Stimulated activated CD8-positive, alpha-beta memory T cell treated with anti-CD3 and anti-CD28 coated beads, Interleukin-7, amount 100 ng/mL, for 4 hours (primary cell): Measurements from ENCODE around the gene NAT14.
"Not testable (repeated sequence)": the region's sequence is repeated elsewhere in the genome, so short reads cannot be mapped to it uniquely, and the experiment has no call there.

ENCODE experiments used
- DNase-seq, 2 donors: peaks; one replicate each; pipeline ENCODE4 v3.0.0-alpha.2; 2020; ENCODE audit warnings: low read depth in 2 of 2

Gene NAT14

DNA sequence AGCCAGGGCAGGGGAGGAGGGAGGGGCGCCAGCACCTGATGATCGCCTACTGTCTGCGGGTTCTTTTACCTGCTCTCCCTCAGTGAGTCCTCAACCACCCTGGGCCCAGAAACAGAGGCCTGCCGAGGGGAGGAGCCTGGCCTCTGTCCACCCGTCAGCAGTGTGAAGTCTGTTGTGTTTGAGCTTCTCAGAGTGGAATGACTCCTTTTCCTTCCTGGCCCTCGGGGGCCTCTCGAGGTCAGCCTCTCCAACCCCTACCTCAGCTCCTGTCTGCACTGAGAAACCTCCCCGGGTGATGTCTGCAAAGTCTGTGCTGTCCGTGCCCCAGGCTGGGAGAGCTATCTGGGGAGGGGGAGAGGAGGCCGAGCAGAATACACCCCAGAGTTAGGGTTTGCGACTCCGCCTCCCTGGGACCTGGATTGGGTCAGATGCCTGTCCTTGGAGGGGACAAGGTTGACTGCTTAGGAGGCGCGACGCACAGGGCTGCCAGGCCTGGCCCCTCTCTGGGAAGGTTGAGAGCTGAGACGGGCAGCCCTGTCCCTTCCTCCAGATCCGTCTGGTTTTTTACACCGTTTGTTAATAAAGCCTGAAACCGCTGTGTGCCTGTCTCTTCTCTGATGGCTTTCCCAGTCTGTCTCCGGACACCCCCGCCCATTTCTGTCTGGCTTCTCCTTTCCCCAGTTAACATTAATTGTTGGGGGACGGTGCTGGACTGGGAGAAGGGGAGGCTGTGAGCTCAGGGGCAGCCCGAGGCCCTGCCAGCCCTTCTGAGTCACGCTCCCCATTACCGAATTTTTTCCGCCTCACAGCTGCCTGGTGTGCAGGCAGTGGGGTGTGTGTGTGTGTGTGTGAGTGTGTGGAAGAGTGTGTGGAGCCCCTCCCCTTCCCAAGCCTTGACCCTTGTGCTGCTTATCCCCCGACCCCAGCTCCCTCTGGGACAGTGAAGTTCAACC lies 2.3 kb downstream of the NAT14 start:
- peak; percentile 17 to 42 for DNase-seq

DNA sequence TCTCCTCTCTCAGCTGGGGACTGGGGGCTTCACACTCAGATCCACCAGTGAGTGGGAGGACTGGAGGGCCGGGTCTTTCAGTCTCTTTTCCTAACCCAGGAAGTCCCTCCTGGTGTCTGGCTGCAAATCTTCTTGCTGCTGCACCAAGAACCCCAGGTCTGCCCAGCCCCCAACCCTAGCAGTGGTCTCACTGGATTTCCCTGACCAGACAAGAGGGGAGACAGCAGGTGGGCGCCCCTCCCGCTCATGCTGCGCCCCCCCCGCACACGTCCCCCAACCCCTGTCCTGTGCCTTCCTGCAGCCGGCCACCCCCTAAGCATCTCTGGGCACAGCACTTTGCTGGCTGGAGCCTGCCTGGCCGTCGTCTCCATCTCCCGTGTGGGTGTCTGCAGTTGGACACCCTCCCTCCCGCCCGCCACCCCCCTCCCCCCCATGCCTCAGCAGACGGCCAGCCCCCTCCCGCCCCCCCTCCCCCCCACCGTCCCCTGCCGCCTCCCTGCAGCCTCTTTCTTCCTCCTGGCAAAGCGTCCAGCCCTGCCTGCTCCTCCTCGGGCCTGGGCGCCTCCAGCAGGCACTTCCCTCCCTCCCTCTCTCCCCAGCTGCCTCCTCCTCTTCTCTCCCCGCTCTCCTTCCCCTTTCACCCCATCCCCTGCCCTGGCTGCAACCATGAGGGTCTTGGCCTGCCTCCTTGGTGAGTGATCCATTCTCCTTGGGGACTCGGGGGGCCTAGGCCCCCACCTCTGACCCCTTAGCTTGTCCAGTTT lies 3.1 kb downstream of the NAT14 start, which contains the start of gene SSC5D:
SSC5D (plus strand) TSS at position 513 of the 764 bp plus-strand sequence; CDS start at position 667, 154 bp downstream.
- no peak for DNase-seq

GRCh38 chr19:55488986-55489710 lies 4.2 kb downstream of the NAT14 start:
- no peak for DNase-seq

DNA sequence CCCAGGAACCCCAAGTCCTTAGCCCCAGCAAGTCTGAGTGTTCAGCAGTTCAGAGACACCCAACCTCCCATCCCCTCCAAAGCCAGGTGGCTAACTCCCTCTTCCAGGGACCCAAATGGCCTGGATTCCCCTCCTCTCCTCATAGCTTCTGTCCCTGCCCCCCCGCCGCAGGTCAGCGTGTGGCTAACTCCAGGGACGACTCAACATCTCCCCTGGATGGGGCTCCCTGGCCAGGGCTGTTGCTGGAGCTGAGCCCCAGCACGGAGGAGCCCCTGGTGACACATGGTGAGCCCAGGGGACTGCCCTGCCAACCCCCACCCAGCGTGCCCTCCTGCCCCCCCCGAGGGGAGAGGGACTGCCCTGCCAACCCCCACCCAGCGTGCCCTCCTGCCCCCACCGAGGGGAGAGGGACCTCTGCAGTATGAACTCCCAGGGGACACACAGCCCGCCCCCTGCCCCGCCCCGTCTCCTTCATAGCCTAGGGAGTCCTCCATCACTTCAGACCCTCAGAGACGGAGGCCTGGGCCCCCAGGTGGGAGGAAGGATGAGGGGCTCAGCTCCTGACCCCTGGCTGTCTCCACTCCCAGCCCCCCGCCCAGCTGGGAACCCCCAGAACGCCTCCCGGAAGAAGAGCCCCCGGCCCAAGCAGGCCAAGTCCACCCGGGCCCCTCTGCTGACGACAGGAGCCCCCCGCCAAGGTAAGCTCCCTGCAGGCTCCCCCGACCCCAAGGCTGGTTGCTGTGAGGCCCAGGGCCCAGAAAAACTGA lies 4.9 kb downstream of the NAT14 start:
- DNase-seq: no peak

DNA sequence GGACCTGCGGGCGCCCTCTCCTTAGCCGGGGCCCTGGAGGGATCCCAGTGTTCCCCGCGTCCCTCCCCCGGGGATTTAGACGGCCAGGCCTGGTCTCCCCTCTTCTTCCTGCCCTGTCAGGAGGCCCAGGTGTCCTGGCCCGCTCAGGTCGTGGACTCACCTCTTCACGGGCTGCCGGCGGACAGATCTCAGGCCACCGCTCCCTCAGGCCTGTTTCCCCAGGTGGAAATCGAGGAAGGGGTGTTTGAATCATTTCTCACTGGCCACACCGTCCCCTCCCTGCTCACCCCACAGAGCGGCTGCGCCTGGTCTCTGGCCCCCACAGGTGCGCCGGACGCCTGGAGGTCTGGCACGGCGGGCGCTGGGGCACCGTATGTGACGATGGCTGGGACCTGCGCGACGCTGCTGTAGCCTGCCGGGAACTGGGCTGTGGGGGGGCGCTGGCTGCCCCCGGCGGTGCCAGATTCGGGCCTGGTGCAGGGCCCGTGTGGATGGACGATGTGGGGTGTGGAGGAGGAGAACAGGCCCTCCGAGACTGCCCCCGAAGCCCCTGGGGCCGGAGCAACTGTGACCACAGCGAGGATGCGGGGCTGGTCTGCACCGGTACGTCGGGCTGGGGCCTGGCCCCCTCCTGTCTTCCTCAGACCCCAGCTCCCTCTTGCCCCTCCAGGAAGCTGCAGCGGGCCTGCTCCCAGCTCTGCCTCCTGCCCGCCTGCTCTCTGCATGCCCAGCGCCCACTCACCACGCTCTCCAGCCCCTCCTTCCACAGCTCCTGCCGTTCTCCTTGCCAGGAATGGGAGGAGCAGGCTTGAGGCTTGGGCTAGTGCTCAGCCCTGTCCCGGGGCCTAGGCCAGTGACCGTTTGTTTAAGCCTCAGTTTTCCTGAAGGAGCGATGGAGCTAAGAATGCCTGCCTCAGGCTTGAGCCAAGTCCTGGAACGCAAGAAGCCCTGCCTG lies 5.8 kb downstream of the NAT14 start:
- no peak for DNase-seq

- no peak for DNase-seq
These were observed 6.8 kb downstream of the NAT14 start for GRCh38 chr19:55491546-55492360.

GRCh38 chr19:55492362-55492944 lies 7.5 kb downstream of the NAT14 start:
- DNase-seq: no peak

DNA sequence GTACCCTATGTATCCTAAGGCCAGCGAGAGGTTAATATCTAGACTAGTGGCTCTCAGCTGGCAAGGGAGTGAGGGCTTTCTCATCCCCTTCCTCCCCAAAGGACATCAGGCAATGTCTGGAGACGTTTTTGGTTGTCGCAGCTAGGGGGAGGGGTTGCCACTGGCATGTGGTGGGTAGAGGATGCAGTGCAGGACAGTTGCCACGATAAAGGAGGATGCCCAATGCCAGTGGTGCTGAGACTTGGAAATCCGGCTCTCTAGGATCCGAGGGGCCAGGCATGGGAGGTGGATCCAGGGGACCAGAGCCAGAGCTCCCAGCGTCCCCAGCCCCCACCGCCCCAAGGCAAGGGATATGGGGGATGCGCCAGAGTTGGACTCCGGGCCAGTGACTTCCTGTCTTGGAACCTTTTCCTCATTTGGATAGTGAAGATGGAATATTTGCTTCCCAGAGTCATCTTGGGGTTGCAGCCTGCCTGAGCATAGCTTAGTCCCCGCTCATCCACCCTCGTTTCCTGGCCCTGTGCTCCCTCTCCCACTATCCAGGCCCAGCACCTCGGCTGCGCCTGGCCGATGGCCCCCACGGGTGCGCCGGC lies 8.2 kb downstream of the NAT14 start:
- no peak for DNase-seq

DNA sequence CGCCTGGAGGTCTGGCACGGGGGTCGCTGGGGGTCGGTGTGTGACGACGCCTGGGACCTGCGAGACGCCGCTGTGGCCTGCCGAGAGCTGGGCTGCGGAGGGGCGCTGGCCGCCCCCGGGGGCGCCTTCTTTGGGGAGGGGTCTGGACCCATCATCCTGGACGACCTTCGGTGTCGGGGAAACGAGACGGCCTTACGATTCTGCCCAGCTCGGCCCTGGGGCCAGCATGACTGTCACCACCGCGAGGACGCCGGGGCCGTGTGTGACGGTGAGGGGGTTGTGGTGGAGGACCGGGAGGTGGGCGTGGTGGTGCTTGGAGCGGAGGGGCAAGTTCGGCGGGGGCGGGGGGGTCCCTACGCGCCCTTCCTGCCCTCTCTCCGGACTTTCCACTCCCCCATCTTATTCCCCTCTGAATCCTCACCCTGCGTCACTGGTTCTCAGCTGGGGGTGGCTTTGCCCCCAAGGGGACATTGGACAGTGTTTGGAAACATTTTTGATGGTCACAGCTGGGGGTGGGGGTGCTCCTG lies 8.7 kb downstream of the NAT14 start:
- DNase-seq: no peak

GRCh38 chr19:55494172-55494761 lies 9.3 kb downstream of the NAT14 start:
- no peak for DNase-seq

- no peak for DNase-seq
These were observed 10.8 kb downstream of the NAT14 start for GRCh38 chr19:55495646-55496349.

- not testable (repeated sequence) for DNase-seq
These were observed 11.8 kb downstream of the NAT14 start for GRCh38 chr19:55496820-55497219.

DNA sequence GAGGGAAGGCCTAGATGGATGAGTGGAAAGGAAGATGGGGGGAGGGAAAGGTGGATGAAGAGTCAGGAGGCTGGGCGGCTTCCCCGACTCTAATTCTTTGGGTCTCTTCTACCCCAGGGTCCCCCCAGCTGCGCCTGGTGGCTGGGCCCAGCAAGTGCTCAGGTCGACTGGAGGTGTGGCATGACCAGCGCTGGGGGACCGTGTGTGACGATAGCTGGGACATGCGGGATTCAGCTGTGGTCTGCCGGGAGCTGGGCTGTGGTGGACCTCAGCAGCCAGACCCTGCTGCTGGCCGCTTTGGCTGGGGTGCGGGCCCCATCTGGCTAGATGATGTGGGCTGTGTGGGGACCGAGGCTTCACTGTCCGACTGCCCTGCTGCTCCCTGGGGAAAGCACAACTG lies 12.8 kb downstream of the NAT14 start:
- DNase-seq: no peak

GRCh38 chr19:55498246-55498840 lies 13.4 kb downstream of the NAT14 start:
- DNase-seq: no peak

GRCh38 chr19:55500368-55500952 lies 15.5 kb downstream of the NAT14 start:
- DNase-seq: no peak

DNA sequence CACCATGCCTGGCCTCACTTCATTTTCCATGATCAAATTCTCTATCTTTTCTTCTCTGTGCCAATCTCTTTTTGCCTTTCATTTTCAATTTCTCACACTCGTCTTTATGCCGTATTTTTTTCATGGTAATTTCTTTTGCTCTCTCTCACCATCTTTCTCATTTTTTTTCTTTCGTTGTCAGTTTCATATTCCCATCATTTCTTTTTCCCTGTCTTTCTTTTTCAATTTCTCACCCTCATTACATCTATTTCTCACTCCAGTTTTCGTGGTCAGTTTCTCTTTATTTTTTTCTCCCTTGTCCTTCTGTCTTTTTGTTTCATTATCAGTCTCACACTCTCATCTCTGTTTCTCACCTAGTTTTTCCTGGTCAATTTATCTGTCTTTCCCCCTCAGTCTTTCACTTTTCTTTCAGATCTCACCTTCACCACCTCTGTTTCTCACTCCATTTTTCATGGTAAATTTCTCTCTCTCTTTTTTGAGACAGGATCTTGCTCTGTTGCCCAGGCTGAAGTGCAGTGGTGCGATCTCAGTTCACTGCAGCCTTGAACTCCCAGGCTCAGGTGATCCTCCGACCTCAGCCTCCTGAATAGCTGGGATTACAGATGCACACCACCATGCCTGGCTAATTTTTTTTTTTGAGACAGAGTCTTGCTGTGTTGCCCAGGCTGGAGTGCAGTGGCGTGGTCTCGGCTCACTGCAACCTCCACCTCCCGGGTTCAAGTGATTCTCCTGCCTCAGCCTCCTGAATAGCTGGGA lies 17.4 kb downstream of the NAT14 start:
- no peak for DNase-seq
